ENCODE data around the gene EIF3M.

GRCh38 chr11:32630844-32631243 lies 47.2 kb downstream of the EIF3M start:
- TF ChIP-seq POLR2A (IDR thresholded peaks at IDR 0.05) (no peak), CTCF (IDR thresholded peaks at IDR 0.05) (no peak)

Measured in esophagus squamous epithelium (tissue), 4 donors.